CD14-positive monocyte (primary cell): ENCODE data around the gene PDZD7. TPM values are rescaled to one million over a fixed set of nuclear protein-coding genes. Genes with fewer than 3 reads are reported as not detected.

ENCODE experiments used
- DNase-seq, 3 donors: peaks; one replicate each; pipeline ENCODE4 v3.0.0-alpha.2; 2011 to 2022
- H2AFZ ChIP-seq: 2 replicates; pipeline ENCODE4 v1.6.0; 2012; ENCODE audit warnings: mild to moderate bottlenecking, low read depth, low read length, inconsistent platforms; ENCODE audit not compliant: insufficient read depth, poor library complexity, severe bottlenecking
- H3K27ac ChIP-seq, 2 donors: 1 replicate in 1 of 2; 2 replicates in 1 of 2; pipeline ENCODE4 v1.5.1; 2012 to 2013; ENCODE audit warnings: low read length in 2 of 2, control low read depth in 1 of 2, inconsistent platforms in 1 of 2, low read depth in 1 of 2, mild to moderate bottlenecking in 1 of 2
- H3K27me3 ChIP-seq, 2 donors: one replicate each; pipeline versions ENCODE4 v1.6.0 to v1.6.1; 2011 to 2013; ENCODE audit warnings: low read length in 2 of 2; ENCODE audit not compliant: control insufficient read depth in 2 of 2, insufficient read depth in 2 of 2
- H3K36me3 ChIP-seq, 2 donors: replicated peaks in 1 of 2; 1 replicate in 1 of 2; 2 replicates in 1 of 2; pipeline versions ENCODE4 v1.5.1 to v1.6.1; 2012 to 2013; ENCODE audit warnings: low read length in 2 of 2, control low read depth in 1 of 2, inconsistent platforms in 1 of 2, mild to moderate bottlenecking in 1 of 2; ENCODE audit not compliant: insufficient read depth in 2 of 2, control insufficient read depth in 1 of 2
- H3K4me1 ChIP-seq, 2 donors: 1 replicate in 1 of 2; 2 replicates in 1 of 2; pipeline versions ENCODE4 v1.5.1 to v1.6.1; 2012 to 2013; ENCODE audit warnings: low read length in 2 of 2, control low read depth in 1 of 2, inconsistent platforms in 1 of 2, mild to moderate bottlenecking in 1 of 2, moderate library complexity in 1 of 2; ENCODE audit not compliant: insufficient read depth in 2 of 2, control insufficient read depth in 1 of 2
- H3K4me2 ChIP-seq: replicated peaks from 2 replicates; pipeline ENCODE3; 2012; ENCODE audit warnings: low read length, moderate library complexity, mild to moderate bottlenecking; ENCODE audit not compliant: poor library complexity, severe bottlenecking; ENCODE audit errors: extremely low read depth
- H3K4me3 ChIP-seq, 3 experiments: fragments of 200-600 bp in 1 of 3; sonication (generic) in 1 of 3; replicated peaks in 1 of 3; 1 replicate in 2 of 3; 2 replicates in 1 of 3; pipeline ENCODE4 v1.5.1; 2011 to 2013; ENCODE audit warnings: low read length in 3 of 3, mild to moderate bottlenecking in 3 of 3, control low read depth in 2 of 3, low read depth in 2 of 3, inconsistent platforms in 1 of 3, moderate library complexity in 1 of 3
- H3K79me2 ChIP-seq: 2 replicates; pipeline ENCODE4 v1.6.0; 2012; ENCODE audit warnings: mild to moderate bottlenecking, control low read depth, inconsistent platforms, low read length, moderate library complexity; ENCODE audit not compliant: insufficient read depth
- H3K9ac ChIP-seq: 2 replicates; pipeline ENCODE4 v1.6.0; 2017; ENCODE audit warnings: low read length, mild to moderate bottlenecking; ENCODE audit not compliant: insufficient read depth, poor library complexity, severe bottlenecking
- H3K9me3 ChIP-seq, 2 donors: replicated peaks in 1 of 2; 1 replicate in 1 of 2; 2 replicates in 1 of 2; pipeline versions ENCODE4 v1.5.1 to v1.6.1; 2012 to 2013; ENCODE audit warnings: low read length in 2 of 2, control low read depth in 1 of 2; ENCODE audit not compliant: control insufficient read depth in 1 of 2, insufficient read depth in 1 of 2
- H4K20me1 ChIP-seq: 2 replicates; pipeline ENCODE4 v1.6.0; 2012; ENCODE audit warnings: mild to moderate bottlenecking, low read length, control low read depth, moderate library complexity; ENCODE audit not compliant: insufficient read depth
- H3K27ac Mint-ChIP-seq, 7 donors: one replicate each; pipeline ENCODE4 v1.8.0; 2020; ENCODE audit warnings: mild to moderate bottlenecking in 7 of 7, mixed read lengths in 7 of 7, moderate library complexity in 6 of 7, inconsistent platforms in 2 of 7
- H3K27me3 Mint-ChIP-seq, 3 donors: one replicate each; pipeline ENCODE4 v1.8.0; 2021 to 2022; ENCODE audit warnings: low read depth in 3 of 3, mild to moderate bottlenecking in 3 of 3, mixed read lengths in 3 of 3, moderate library complexity in 3 of 3, inconsistent platforms in 1 of 3
- H3K36me3 Mint-ChIP-seq, 2 donors: one replicate each; pipeline ENCODE4 v1.8.0; 2020; ENCODE audit warnings: mixed read lengths in 2 of 2, inconsistent platforms in 1 of 2, mild to moderate bottlenecking in 1 of 2
- H3K4me1 Mint-ChIP-seq: one replicate; pipeline ENCODE4 v1.8.0; 2020; ENCODE audit warnings: mild to moderate bottlenecking, mixed read lengths
- H3K4me3 Mint-ChIP-seq, 2 donors: one replicate each; pipeline ENCODE4 v1.8.0; 2020; ENCODE audit warnings: mild to moderate bottlenecking in 2 of 2, mixed read lengths in 2 of 2, moderate library complexity in 1 of 2
- H3K9me3 Mint-ChIP-seq, 7 donors: one replicate each; pipeline ENCODE4 v1.8.0; 2020 to 2022; ENCODE audit warnings: mixed read lengths in 7 of 7, mild to moderate bottlenecking in 6 of 7, moderate library complexity in 6 of 7, inconsistent platforms in 2 of 7
- WGBS: methylation state at CpG from one replicate; pipeline ENCODE4 v1.1.5; 2013; ENCODE audit warnings: missing lambda C conversion rate; ENCODE audit not compliant: insufficient coverage; 5-methylcytosine and 5-hydroxymethylcytosine counted together
- intact Hi-C, 2 donors: fragments of 100-400 bp; cut with micrococcal nuclease; formaldehyde crosslinking; loops; one replicate each; pipeline versions ENCODE4 v1.15.0 to v1.15.1; 2023
- polyA plus RNA-seq, 3 donors: library from polyadenylated mRNA; depleted of rRNA in 1 of 3; unstranded in 2 of 3; stranded (reverse) in 1 of 3; fragments of 300-500 nt in 2 of 3; fragments of >200 nt in 1 of 3; fragmentation: Illumina TruSeq in 2 of 3; gene quantifications; 1 replicate in 2 of 3; 2 replicates in 1 of 3; pipeline ENCODE4 v1.2.3, GENCODE V29; 2012 to 2021
- TF ChIP-seq, protein P1 (sequence below): fragments of 200-600 bp; IDR thresholded peaks from one replicate; pipeline ENCODE4 v1.8.0; 2022; ENCODE audit warnings: antibody characterized with exemption, mild to moderate bottlenecking

Gene PDZD7
- polyA plus RNA-seq, 3 donors = 0.73 TPM; not detected in 2

DNA sequence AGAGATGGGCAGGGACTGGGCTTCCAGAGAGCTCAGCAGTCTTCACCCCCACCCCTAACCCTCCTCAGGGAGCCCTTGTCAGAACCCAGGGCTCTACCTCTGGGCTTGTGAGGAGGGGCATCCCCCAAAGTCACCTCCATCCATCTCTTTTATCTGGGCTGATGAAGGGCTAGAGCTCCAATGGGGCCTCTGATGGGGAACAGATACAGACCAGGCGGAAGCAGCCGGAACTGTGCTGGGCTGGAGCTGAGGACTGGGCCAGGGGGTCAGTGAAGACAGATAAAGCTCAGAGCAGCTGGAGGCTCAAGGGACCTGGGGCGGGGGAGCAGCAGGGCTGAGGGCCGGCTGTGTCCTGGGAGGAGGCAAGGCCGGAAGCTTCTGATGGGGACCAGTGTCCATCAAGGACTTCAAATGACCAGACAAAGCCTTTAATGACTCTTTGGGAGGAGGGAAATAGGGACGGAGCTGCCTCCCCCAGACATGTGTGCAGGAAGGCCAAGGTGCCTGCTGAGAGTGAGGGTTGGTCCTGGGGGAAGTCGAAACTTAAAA, 41.0 kb upstream of the PDZD7 start:
- Histone ChIP-seq H3K36me3 (no peaks in the 10 kb centered on the region), H3K27ac (peak overlapping the region; percentile 96), H3K9ac (peak overlapping the region; percentile 56), H3K9me3 (no peaks in the 10 kb centered on the region), H3K79me2 (no peaks in the 10 kb centered on the region), H3K27me3 (peaks cover 30 to 39% of the 10 kb centered on the region in 2 donors), H3K4me1 (peaks cover 44 to 54% of the 10 kb centered on the region in 2 donors), H4K20me1 (no peaks in the 10 kb centered on the region), H2AFZ (peak overlapping the region; percentile 55), H3K4me2 (peak overlapping the region; percentile 46), H3K4me3 (peak overlapping the region in 1 of 3 experiments; percentile 47)
- Mint-ChIP-seq H3K4me3 (peak overlapping the region in 1 of 2 donors; percentile 56), H3K9me3 (peaks cover 0 to 15% (median 0%) of the 10 kb centered on the region in 7 donors), H3K36me3 (peaks cover 6 to 8% of the 10 kb centered on the region in 2 donors), H3K27me3 (peaks cover 34 to 41% (median 40%) of the 10 kb centered on the region in 3 donors), H3K27ac (peak overlapping the region; percentile 94 to 99 (median 97)), H3K4me1 (peaks cover 50% of the 10 kb centered on the region)
- TF ChIP-seq, protein P1, sequence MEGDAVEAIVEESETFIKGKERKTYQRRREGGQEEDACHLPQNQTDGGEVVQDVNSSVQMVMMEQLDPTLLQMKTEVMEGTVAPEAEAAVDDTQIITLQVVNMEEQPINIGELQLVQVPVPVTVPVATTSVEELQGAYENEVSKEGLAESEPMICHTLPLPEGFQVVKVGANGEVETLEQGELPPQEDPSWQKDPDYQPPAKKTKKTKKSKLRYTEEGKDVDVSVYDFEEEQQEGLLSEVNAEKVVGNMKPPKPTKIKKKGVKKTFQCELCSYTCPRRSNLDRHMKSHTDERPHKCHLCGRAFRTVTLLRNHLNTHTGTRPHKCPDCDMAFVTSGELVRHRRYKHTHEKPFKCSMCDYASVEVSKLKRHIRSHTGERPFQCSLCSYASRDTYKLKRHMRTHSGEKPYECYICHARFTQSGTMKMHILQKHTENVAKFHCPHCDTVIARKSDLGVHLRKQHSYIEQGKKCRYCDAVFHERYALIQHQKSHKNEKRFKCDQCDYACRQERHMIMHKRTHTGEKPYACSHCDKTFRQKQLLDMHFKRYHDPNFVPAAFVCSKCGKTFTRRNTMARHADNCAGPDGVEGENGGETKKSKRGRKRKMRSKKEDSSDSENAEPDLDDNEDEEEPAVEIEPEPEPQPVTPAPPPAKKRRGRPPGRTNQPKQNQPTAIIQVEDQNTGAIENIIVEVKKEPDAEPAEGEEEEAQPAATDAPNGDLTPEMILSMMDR = no peak
- no peak for DNase-seq
- intact Hi-C loops = loop anchor here in 1 of 2 donors (1.0 kb wide), 1 partner anchor 11 kb away; the partner anchor contains the start of gene KAZALD1
- WGBS = 89% methylated on average over 7 of the region's 7 CpGs

DNA sequence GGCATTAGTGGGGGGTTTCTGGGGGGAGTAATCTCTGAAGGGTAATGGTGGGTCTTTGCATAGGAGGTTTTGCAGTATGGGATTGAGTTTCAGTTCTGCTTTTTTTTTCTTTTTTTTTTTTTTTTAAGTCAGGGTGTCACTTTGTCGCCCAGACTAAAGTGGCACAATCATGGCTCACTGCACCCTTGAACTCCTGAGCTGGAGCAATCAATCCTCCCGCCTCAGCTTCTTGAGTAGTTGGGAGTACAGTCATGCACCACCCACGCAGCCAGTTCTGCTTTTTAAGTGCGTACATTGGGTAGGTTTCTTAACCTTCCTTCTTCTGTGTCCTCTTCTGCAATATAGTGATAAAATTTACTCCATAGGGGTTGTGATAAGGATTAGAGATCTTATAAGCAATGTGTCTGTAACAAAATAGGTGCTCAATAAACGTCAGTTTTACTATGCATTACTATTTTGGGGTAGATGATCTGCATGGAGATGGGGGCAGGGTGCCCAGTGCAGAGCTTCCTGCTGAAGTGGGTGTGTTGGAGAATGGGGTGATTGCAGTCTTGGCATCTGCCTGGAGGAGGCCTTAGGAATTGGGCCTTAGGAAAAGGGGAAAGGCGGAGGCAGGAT, 40.4 kb upstream of the PDZD7 start:
- H3K4me3 Mint-ChIP-seq = peak overlapping the region in 1 of 2 donors; percentile 51
- H3K4me1 Mint-ChIP-seq = peaks cover 55% of the 10 kb centered on the region
- H3K27ac ChIP-seq = peak overlapping the region; percentile 96
- peaks cover 0 to 18% (median 0%) of the 10 kb centered on the region in 7 donors for H3K9me3 Mint-ChIP-seq
- peaks cover 27 to 38% of the 10 kb centered on the region in 2 donors for H3K27me3 ChIP-seq
- no peaks in the 10 kb centered on the region for H3K36me3 ChIP-seq
- no peaks in the 10 kb centered on the region for H3K79me2 ChIP-seq
- H3K4me2 ChIP-seq = peak overlapping the region; percentile 46
- H3K4me3 ChIP-seq = peak overlapping the region in 1 of 3 experiments; percentile 47
- no peaks in the 10 kb centered on the region for H4K20me1 ChIP-seq
- peak; percentile 98 to 99 (median 99) for DNase-seq
- peaks cover 49 to 60% of the 10 kb centered on the region in 2 donors for H3K4me1 ChIP-seq
- no peaks in the 10 kb centered on the region for H3K9me3 ChIP-seq
- peaks cover 6 to 8% of the 10 kb centered on the region in 2 donors for H3K36me3 Mint-ChIP-seq
- H3K27me3 Mint-ChIP-seq = peaks cover 38 to 41% (median 41%) of the 10 kb centered on the region in 3 donors
- no CpG with 5 or more reads among the region's 6 CpGs for WGBS
- H3K27ac Mint-ChIP-seq = peak overlapping the region; percentile 94 to 99 (median 97)
- TF ChIP-seq, protein P1 = no peak
- intact Hi-C loops = loop anchor here in 1 of 2 donors (1.0 kb wide), 1 partner anchor 10 kb away; the partner anchor contains the start of gene KAZALD1
- H2AFZ ChIP-seq = peak overlapping the region; percentile 58
- H3K9ac ChIP-seq = peak overlapping the region; percentile 56
